Naive thymus-derived CD4-positive, alpha-beta T cell (primary cell): ENCODE data around the gene PACS2. TPM values are rescaled to one million over a fixed set of nuclear protein-coding genes. Genes with fewer than 3 reads are reported as not detected.
"Not testable (repeated sequence)": the region's sequence is repeated elsewhere in the genome, so short reads cannot be mapped to it uniquely, and the experiment has no call there.

Source experiments
- ATAC-seq: fragments of 150-1000 bp; cut with Tn5 transposase; 2 replicates; pipeline ENCODE4 v1.10.0; 2021; ENCODE audit warnings: mild to moderate bottlenecking, moderate library complexity
- CTCF ChIA-PET: fragments of 350-600 bp; sonication (Branson Sonifier 250); formaldehyde crosslinking; loops from one replicate; lab custom pipeline; 2021; ENCODE audit warnings: antibody characterized with exemption; lab: Charles Lee
- POLR2A ChIA-PET: fragments of 350-600 bp; sonication (Branson Sonifier 250); formaldehyde crosslinking; loops from one replicate; lab custom pipeline; 2021; ENCODE audit warnings: antibody characterized with exemption, inconsistent platforms; lab: Charles Lee
- DNase-seq, 9 donors: peaks; one replicate each; pipeline versions ENCODE4 v3.0.0 to v3.0.0-alpha.2; 2020 to 2022; ENCODE audit warnings: mixed read lengths in 1 of 9
- H3K27ac ChIP-seq: one replicate; pipeline ENCODE4 v1.7.0; 2013; ENCODE audit warnings: mild to moderate bottlenecking, low read depth, low read length, moderate library complexity
- H3K27me3 ChIP-seq, 2 donors: one replicate each; pipeline ENCODE4 v1.7.0; 2013; ENCODE audit warnings: low read length in 2 of 2, mild to moderate bottlenecking in 2 of 2, moderate library complexity in 2 of 2; ENCODE audit not compliant: control insufficient read depth in 2 of 2, insufficient read depth in 2 of 2
- H3K36me3 ChIP-seq, 3 experiments: 1 replicate in 2 of 3; 2 replicates in 1 of 3; pipeline ENCODE4 v1.7.0; 2013; ENCODE audit warnings: low read length in 3 of 3, mild to moderate bottlenecking in 3 of 3, moderate library complexity in 1 of 3; ENCODE audit not compliant: insufficient read depth in 3 of 3, control insufficient read depth in 2 of 3
- H3K4me1 ChIP-seq, 2 donors: one replicate each; pipeline ENCODE4 v1.7.0; 2013; ENCODE audit warnings: low read length in 2 of 2, mild to moderate bottlenecking in 2 of 2, moderate library complexity in 1 of 2; ENCODE audit not compliant: control insufficient read depth in 2 of 2, insufficient read depth in 2 of 2
- H3K4me3 ChIP-seq: 2 replicates; pipeline ENCODE4 v1.7.0; 2013; ENCODE audit warnings: mild to moderate bottlenecking, low read length
- H3K9me3 ChIP-seq, 3 experiments: 1 replicate in 2 of 3; 2 replicates in 1 of 3; pipeline ENCODE4 v1.7.0; 2013; ENCODE audit warnings: low read length in 3 of 3; ENCODE audit not compliant: control insufficient read depth in 2 of 3
- H3K27ac Mint-ChIP-seq, 9 donors: one replicate each; pipeline ENCODE4 v1.8.0; 2020 to 2022; ENCODE audit warnings: mixed read lengths in 9 of 9, mild to moderate bottlenecking in 8 of 9, moderate library complexity in 5 of 9, inconsistent platforms in 2 of 9
- H3K27me3 Mint-ChIP-seq, 5 donors: one replicate each; pipeline ENCODE4 v1.8.0; 2021 to 2022; ENCODE audit warnings: mixed read lengths in 5 of 5, mild to moderate bottlenecking in 1 of 5
- H3K36me3 Mint-ChIP-seq, 5 donors: one replicate each; pipeline ENCODE4 v1.8.0; 2020 to 2022; ENCODE audit warnings: mixed read lengths in 5 of 5, mild to moderate bottlenecking in 3 of 5, inconsistent platforms in 1 of 5
- H3K4me1 Mint-ChIP-seq, 7 donors: one replicate each; pipeline ENCODE4 v1.8.0; 2020 to 2022; ENCODE audit warnings: mixed read lengths in 7 of 7, mild to moderate bottlenecking in 3 of 7, inconsistent platforms in 1 of 7
- H3K4me3 Mint-ChIP-seq, 10 donors: one replicate each; pipeline ENCODE4 v1.8.0; 2020 to 2022; ENCODE audit warnings: mild to moderate bottlenecking in 10 of 10, mixed read lengths in 10 of 10, moderate library complexity in 6 of 10, inconsistent platforms in 2 of 10
- H3K9me3 Mint-ChIP-seq, 11 donors: one replicate each; pipeline ENCODE4 v1.8.0; 2020 to 2022; ENCODE audit warnings: mixed read lengths in 11 of 11, mild to moderate bottlenecking in 4 of 11, inconsistent platforms in 1 of 11, moderate library complexity in 1 of 11
- intact Hi-C, 2 donors: fragments of 100-400 bp; cut with micrococcal nuclease; formaldehyde crosslinking; loops; one replicate each; pipeline ENCODE4 v1.15.1; 2023
- polyA plus RNA-seq, 2 donors: library from polyadenylated mRNA; unstranded; fragments of 300-500 nt; fragmentation: Illumina TruSeq; gene quantifications; one replicate each; pipeline ENCODE4 v1.2.3, GENCODE V29; 2021
- total RNA-seq, 6 experiments: library from RNA in 5 of 6; stranded (reverse) in 5 of 6; gene quantifications; 1 replicate in 5 of 6; 2 replicates in 1 of 6; pipeline ENCODE4 v1.2.3 and lab custom pipeline; 2021 to 2026

The PACS2 gene
- total and polyA plus RNA-seq, 7 experiments from 2014 or later, result 1.5 to 75.4 (median 69.2) TPM

- Mint-ChIP-seq H3K4me1 (peaks cover 16 to 48% (median 36%) of the 10 kb centered on the region in 7 donors), H3K36me3 (peaks cover 0 to 10% (median 0%) of the 10 kb centered on the region in 5 donors), H3K4me3 (peak overlapping the region in 1 of 10 donors; percentile 57), H3K9me3 (peaks cover 0 to 4% (median 0%) of the 10 kb centered on the region in 11 donors), H3K27me3 (no peaks in the 10 kb centered on the region), H3K27ac (peak overlapping the region in 3 of 9 donors; percentile 2 to 25 (median 9))
- ATAC-seq (no peak), DNase-seq (no peak)
- Histone ChIP-seq H3K4me3 (no peak overlapping the region), H3K4me1 (peaks cover 0 to 30% of the 10 kb centered on the region in 2 donors), H3K36me3 (peaks cover 0 to 2% (median 0%) of the 10 kb centered on the region in 3 experiments), H3K27me3 (no peaks in the 10 kb centered on the region), H3K9me3 (no peaks in the 10 kb centered on the region), H3K27ac (no peak overlapping the region)
- ChIA-PET POLR2A (no interaction called here), CTCF (no interaction called here)
- intact Hi-C loops, result no loop called here
These were observed 17.9 kb downstream of the PACS2 start for GRCh38 chr14:105332350-105332874.

GRCh38 chr14:105333020-105333490, 18.5 kb downstream of the PACS2 start:
- H3K9me3 ChIP-seq, result no peaks in the 10 kb centered on the region
- Mint-ChIP-seq H3K36me3 (peaks cover 0 to 10% (median 0%) of the 10 kb centered on the region in 5 donors), H3K27me3 (no peaks in the 10 kb centered on the region), H3K4me1 (peaks cover 16 to 48% (median 36%) of the 10 kb centered on the region in 7 donors), H3K4me3 (no peak overlapping the region), H3K27ac (no peak overlapping the region), H3K9me3 (peaks cover 0 to 4% (median 0%) of the 10 kb centered on the region in 11 donors)
- H3K4me1 ChIP-seq, result peaks cover 0 to 30% of the 10 kb centered on the region in 2 donors
- no peaks in the 10 kb centered on the region for H3K27me3 ChIP-seq
- CTCF ChIA-PET, result interaction anchor here (0.6 kb wide), 1 partner anchor 218 kb away, joined by 3 read pairs; no protein-coding TSS in a partner anchor
- POLR2A ChIA-PET, result no interaction called here
- ATAC-seq (no peak), DNase-seq (no peak)
- no peak overlapping the region for H3K27ac ChIP-seq
- no peaks in the 10 kb centered on the region for H3K36me3 ChIP-seq
- intact Hi-C loops, result no loop called here
- no peak overlapping the region for H3K4me3 ChIP-seq

DNA sequence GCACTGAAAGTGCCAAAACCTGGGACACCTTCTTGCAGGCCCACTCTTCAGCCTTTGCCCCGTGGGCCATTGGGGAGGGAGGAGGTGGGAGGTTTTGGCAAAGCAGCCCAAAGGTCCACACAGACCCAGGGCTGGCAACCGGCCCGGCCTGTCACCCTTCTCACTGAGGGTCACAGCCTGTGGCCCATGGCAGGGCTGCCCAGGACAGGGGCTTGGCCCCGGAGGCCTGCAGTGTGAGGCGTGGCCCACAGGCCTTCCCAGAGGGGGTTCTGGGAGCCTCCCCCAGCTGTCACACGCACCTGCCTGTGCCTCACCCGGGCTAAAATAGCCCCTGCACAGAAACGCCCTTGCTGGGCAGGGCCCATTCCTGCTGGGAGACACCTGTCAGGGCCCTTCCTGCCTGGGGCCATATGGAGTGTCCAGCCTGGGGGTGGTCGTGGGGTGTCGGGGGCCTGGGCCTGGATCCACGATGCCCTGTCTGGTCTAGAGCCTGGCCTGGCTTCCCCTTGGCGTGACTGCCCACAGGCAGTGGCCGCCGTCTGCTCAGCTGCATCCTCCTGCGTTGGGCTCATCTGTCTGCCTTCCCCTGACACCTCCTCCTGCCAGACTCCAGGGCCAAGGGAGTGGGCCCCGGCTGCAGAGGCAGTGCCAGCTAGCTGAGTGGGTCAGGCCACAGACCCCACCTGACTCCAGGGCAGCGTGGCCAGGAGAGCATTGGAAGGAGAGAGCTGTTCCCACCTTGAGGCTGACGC, 19.2 kb downstream of the PACS2 start:
- Mint-ChIP-seq H3K9me3 (peaks cover 0 to 4% (median 0%) of the 10 kb centered on the region in 11 donors), H3K27me3 (no peaks in the 10 kb centered on the region), H3K4me3 (peak overlapping the region in 1 of 10 donors; percentile 20), H3K4me1 (peaks cover 16 to 42% (median 31%) of the 10 kb centered on the region in 7 donors), H3K27ac (no peak overlapping the region), H3K36me3 (peaks cover 0 to 10% (median 0%) of the 10 kb centered on the region in 5 donors)
- no peaks in the 10 kb centered on the region for H3K27me3 ChIP-seq
- no peak overlapping the region for H3K27ac ChIP-seq
- H3K4me1 ChIP-seq, result peaks cover 0 to 30% of the 10 kb centered on the region in 2 donors
- H3K36me3 ChIP-seq, result no peaks in the 10 kb centered on the region
- ATAC-seq (no peak), DNase-seq (no peak)
- no peak overlapping the region for H3K4me3 ChIP-seq
- ChIA-PET CTCF (interaction anchor here (0.6 kb wide), 2 partner anchors 12 to 217 kb away, joined by 3 read pairs; no protein-coding TSS in a partner anchor), POLR2A (no interaction called here)
- intact Hi-C loops, result no loop called here
- no peaks in the 10 kb centered on the region for H3K9me3 ChIP-seq

- POLR2A ChIA-PET, result no interaction called here
- Histone ChIP-seq H3K4me3 (no peak overlapping the region), H3K9me3 (no peaks in the 10 kb centered on the region), H3K36me3 (no peaks in the 10 kb centered on the region), H3K27ac (no peak overlapping the region), H3K27me3 (no peaks in the 10 kb centered on the region), H3K4me1 (peaks cover 0 to 27% of the 10 kb centered on the region in 2 donors)
- Mint-ChIP-seq H3K27me3 (no peaks in the 10 kb centered on the region), H3K27ac (peak overlapping the region in 1 of 9 donors; percentile 41), H3K36me3 (peaks cover 0 to 10% (median 0%) of the 10 kb centered on the region in 5 donors), H3K4me1 (peaks cover 16 to 34% (median 23%) of the 10 kb centered on the region in 7 donors), H3K4me3 (peak overlapping the region in 1 of 10 donors; percentile 20), H3K9me3 (peaks cover 0 to 4% (median 0%) of the 10 kb centered on the region in 11 donors)
- intact Hi-C loops, result no loop called here
- CTCF ChIA-PET, result interaction anchor here (0.6 kb wide), 1 partner anchor 13 kb away, joined by 3 read pairs; no protein-coding TSS in a partner anchor
- ATAC-seq (no peak), DNase-seq (no peak)
These were observed 20.1 kb downstream of the PACS2 start for GRCh38 chr14:105334383-105335230.

DNA sequence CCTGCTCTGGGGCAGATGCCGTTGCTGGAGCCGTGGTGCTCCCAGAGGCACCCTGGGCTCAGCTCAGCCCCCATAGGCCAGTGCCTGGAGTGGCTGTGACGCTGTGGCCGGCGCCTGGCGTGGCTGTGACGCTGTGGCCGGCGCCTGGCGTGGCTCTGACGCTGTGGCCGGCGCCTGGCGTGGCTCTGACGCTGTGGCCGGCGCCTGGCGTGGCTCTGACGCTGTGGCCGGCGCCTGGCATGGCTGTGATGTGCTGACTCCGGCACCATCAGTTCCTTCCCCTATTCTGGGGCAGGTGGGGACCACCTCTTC, 20.6 kb downstream of the PACS2 start:
- H3K27me3 Mint-ChIP-seq, H3K9me3 ChIP-seq, intact Hi-C loops, H3K27me3 ChIP-seq, H3K27ac Mint-ChIP-seq, H3K4me3 Mint-ChIP-seq, H3K9me3 Mint-ChIP-seq, POLR2A ChIA-PET, CTCF ChIA-PET, H3K4me3 ChIP-seq, ATAC-seq, DNase-seq, H3K27ac ChIP-seq, H3K36me3 ChIP-seq: not testable (repeated sequence)
- Mint-ChIP-seq H3K4me1 (peaks cover 15 to 33% (median 25%) of the 10 kb centered on the region in 7 donors), H3K36me3 (peaks cover 0 to 10% (median 0%) of the 10 kb centered on the region in 5 donors)
- peaks cover 0 to 21% of the 10 kb centered on the region in 2 donors for H3K4me1 ChIP-seq

DNA sequence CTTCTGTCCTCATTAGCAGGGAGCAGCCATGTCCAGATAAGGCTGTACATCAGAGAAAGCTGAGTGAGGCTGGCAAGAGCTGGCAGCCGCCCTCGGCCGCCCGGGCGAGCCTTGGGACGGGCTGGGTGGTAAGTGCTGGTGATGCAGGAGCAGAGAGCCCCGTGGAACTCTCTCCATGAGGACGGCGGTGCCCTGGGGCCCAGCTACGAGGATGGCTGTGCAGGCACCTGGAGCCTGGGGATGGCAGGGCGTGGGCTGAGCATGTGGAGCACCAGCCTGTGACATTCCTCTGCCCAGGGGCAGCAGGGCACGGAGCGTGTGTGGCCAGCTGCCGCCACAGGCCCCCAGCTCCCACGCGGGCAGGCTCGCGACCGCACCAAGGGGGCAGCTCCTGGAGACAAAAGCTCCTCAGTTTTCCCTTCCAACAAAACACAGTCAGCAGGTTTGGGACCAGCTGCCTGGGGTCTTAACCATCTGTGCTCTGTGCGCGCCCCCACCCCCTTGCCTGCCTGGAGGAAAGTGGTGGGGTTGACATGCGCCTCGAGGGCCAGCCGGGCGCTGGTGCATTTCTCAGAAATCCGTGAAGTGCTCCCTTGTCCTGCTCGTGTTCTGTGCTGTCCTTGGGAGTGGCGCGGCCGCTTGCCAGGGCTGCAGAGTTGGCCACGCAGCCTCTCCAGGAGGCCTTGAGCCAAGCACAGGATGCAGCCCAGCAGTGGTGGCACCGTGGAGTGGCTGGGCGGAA, 21.4 kb downstream of the PACS2 start:
- Histone ChIP-seq H3K4me3 (no peak overlapping the region), H3K27ac (no peak overlapping the region), H3K9me3 (no peaks in the 10 kb centered on the region), H3K27me3 (no peaks in the 10 kb centered on the region), H3K36me3 (no peaks in the 10 kb centered on the region), H3K4me1 (peaks cover 0 to 14% of the 10 kb centered on the region in 2 donors)
- ATAC-seq (no peak), DNase-seq (no peak)
- Mint-ChIP-seq H3K4me3 (no peak overlapping the region), H3K27me3 (no peaks in the 10 kb centered on the region), H3K27ac (no peak overlapping the region), H3K4me1 (peaks cover 11 to 28% (median 21%) of the 10 kb centered on the region in 7 donors), H3K36me3 (peaks cover 0 to 10% (median 0%) of the 10 kb centered on the region in 5 donors), H3K9me3 (peaks cover 0 to 4% (median 0%) of the 10 kb centered on the region in 11 donors)
- CTCF ChIA-PET, result no interaction called here
- intact Hi-C loops, result no loop called here
- POLR2A ChIA-PET, result no interaction called here
